NCI-H187 (cell line): Measurements from ENCODE around the gene MAPKAPK5.
"Not testable (repeated sequence)": the region's sequence is repeated elsewhere in the genome, so short reads cannot be mapped to it uniquely, and the experiment has no call there.

Source experiments
- DNase-seq, 2 experiments: peaks; one replicate each; lab custom pipeline; 2025; lab: John Stamatoyannopoulos, UW

Gene MAPKAPK5

DNA sequence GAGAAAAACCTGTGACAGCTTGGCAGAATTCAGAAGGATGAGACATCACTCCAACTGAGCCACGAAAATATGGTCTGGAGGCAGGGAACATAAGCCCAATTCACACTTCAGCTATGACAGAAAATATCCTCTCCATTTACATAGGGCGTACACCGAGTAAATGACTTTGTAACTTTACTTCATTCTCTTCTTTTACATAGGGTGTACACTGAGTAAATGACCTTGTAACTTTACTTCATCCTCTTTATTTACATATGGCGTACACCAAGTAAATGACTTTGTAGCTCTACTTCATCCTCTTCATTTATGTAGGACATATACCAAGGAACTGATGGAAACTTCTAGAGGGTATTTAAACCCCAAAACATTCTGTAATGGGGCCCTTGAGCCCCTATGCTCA is 14.1 kb upstream of the MAPKAPK5 start:
- DNase-seq, result no peak

DNA sequence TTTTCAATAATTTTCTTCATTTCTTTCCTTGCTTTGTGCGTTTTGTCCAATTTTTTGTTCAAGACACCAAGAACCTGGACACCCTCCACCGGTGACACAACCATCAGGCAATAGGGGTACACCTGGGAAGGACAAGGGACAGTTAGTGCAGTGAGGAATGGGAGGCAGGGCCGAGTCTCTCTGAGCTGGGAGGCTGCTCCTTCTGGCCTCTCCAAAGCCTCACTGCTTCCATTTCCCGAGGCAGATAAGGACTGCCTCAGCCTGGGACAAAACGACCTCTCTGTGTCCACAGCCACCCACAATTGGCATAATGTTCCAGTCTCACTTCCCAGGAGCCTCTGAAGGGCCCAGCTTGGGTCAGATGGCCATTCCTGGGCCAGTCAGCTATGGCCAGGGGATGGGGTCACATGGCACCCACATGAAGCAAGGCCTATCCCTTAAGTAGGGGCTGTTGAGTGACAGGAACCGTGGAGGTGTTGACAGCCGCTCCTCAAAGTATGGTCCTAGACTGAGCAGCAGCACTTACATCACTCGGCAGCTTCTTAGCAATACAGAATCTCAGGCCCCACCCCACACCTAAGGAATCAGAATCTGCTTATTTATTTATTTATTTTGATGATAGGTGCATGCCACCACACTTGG is 13.6 kb upstream of the MAPKAPK5 start:
- no peak for DNase-seq

DNA sequence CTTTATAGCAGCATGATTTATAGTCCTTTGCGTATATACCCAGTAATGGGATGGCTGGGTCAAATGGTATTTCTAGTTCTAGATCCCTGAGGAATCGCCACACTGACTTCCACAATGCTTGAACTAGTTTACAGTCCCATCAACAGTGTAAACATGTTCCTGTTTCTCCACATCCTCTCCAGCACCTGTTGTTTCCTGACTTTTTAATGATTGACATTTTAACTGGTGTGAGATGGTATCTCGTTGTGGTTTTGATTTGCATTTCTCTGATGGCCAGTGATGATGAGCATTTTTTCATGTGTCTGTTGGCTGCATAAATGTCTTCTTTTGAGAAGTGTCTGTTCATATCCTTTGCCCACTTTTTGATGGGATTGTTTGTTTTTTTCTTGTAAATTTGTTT is 12.4 kb upstream of the MAPKAPK5 start:
- DNase-seq, result not testable (repeated sequence)

DNA sequence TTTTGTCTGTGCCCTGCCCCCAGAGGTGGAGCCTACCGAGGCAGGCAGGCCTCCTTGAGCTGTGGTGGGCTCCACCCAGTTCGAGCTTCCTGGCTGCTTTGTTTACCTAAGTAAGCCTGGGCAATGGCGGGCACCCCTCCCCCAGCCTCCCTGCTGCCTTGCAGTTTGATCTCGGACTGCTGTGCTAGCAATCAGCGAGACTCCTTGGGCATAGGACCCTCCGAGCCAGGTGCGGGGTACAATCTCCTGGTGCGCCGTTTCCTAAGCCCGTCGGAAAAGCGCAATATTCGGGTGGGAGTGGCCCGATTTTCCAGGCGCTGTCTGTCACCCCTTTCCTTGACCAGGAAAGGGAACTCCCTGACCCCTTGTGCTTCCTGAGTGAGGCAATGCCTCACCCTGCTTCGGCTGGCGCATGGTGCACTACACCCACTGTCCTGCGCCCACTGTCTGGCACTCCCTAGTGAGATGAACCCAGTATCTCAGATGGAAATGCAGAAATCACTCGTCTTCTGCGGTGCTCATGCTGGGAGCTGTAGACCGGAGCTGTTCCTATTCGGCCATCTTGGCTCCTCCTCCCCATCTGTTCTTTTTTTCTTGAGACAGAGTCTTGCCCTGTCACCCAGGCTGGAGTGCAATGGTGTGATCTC is 7.2 kb upstream of the MAPKAPK5 start:
- not testable (repeated sequence) for DNase-seq

DNA sequence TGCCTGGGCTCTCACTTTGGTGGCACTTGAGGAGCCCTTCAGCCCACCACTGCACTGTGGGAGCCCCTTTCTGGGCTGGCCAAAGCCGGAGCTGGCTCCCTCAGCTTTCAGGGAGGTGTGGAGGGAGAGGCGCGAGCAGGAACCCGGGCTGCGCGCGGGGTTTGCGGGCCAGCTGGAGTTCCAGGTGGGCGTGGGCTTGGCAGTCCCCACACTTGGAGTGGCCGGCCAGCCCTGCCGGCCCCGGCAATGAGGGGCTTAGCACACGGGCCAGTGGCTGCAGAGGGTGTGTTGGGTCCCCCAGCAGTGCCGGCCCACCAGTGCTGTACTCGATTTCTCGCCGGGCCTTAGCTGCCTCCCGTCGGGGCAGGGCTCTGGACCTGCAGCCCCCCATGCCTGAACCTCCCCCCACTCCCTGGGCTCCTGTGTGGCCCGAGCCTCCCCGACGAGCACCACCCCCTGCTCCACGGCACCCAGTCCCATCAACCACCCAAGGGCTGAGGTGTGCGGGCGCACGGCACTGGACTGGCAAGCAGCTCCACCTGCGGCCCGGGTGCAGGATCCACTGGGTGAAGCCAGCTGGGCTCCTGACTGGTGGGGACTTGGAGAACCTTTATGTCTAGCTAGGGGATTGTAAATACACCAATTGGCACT is 6.4 kb upstream of the MAPKAPK5 start:
- not testable (repeated sequence) for DNase-seq

DNA sequence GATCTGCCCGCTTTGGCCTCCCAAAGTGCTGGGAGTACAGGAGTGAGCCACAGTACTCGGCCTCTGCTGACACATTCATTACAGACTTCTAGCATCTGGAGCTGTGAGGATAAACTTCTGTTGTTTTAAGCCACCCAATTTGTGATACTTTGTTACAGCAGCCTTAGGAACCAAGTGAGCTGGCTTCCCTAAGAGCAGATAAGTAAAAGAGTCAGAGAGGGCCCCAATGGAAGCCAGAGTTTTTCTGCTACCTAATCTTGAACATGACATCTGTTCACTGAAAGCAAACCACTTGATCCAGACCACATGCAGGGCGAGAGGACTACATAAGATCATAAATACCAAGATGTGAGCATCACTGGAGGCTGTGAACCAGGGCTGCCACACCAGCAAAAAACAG is 3.7 kb upstream of the MAPKAPK5 start:
- DNase-seq, result no peak

DNA sequence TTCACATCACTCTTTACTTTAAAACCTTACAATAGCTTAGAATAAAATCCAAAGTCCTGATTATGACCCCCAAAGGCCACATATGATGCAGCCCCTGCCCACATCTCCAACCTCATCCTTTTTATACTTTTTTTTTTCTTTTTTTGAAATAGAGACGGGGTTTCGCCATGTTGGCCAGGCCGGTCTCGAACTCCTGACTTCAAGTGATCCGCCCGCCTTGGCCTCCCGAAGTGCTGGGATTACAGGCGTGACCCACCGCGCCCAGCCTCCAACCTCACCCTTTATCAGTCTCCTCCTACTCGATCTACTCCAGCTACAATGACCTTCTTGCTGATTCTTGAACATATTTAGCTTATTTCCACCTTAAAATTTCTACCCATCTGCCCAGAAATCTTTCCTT is 1.2 kb upstream of the MAPKAPK5 start:
- no peak for DNase-seq

DNA sequence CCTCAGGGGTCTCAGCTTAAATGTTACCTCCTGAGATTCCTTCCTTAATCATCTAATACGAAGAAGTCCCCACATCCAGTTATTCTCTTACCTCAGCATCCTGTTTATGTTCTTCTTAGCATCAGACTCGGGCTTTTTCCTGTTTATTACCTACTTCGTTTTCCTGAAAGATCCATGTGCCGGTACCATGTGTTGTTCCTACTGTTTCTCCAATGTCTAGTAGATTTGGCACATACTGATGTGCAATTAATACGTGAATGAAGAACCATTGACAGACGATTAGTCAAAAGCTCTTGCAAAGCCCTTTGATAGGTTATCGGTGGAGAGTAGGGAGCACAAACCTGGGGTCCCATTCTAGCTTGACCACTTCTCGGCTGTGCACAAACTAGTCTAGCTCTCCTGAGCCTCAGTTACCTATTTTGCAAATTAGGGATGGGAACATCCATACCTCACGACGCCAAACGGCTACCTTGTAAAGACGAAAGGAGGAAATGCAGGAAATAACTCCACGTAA is 735 bp upstream of the MAPKAPK5 start:
- no peak for DNase-seq

DNA sequence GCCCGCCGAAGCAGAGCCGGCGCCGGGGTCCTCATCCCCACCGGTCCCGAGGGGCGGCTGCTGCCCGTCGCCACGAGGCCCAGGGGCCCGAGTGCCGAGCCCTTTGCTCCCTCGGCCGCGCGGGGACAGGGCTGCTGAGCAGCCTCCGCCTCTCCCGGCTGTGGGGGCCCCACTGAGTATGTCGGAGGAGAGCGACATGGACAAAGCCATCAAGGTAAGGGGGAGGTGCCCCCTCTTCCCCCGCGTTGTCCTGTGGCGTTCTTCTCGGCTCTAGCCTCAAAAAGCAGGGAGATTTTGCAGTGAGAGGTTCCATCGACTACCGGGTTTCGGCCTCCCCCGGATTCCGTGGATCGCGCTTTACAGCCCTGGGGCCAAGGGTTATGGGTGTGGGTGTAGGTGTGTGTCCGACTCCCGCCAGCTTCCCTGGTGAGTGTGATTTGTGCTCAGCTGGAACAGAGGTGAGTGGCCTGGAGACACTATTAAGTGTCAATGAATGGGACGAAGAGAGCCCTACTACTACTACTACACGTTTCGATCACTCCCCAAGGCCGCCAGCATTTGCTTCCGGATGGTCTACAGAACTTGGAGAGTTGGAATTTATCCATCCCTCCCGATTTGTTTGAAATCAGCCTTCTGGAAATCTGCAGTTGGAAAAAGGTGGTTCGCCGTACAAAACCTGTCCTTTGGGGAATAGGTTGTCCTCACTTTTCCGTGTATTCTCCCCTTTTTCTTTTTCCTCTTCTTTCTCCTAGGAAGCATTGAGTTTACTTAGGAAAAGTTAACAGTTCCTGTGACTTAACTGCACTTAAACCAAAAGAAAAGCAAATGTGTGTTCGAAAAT is 748 bp downstream of the MAPKAPK5 start:
- no peak for DNase-seq

DNA sequence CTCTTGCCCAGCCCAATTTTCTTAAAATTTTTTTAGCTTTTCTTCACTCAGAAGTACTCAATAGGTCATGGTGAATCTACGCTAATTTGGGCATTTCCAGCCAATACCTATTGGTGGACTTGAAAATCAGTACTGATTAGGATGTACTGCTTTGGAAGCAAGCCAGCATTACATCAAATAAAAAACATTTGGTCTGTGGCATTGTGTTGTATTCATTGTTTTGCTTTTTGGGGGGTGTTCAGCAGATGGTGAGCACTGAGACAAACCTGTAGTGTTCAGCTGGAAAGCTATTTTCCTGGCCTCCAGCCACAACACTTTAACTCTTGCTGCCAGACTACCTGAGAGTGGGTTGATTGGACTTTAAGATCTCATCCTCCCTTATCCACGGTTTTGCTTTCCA is 4.0 kb downstream of the MAPKAPK5 start:
- no peak for DNase-seq

DNA sequence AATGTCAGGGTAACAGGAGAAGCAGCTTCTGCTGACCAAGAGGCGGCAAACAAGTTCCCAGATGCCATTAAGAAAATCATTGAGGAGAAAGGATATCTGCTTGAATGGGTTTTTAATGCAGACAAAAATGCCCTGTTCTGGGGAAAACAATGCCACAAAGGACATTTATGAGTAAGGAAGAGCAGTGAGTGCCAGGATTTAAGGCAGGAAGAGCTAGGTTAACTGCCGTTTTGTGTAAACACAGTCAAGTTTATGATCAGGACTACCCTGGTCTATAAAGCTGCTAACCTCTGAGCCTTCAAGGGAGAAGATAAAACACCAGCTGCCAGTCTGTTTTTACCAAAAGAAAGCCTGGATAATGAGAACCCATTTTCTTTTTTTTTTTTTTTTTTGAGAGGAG is 8.5 kb downstream of the MAPKAPK5 start:
- no peak for DNase-seq

DNA sequence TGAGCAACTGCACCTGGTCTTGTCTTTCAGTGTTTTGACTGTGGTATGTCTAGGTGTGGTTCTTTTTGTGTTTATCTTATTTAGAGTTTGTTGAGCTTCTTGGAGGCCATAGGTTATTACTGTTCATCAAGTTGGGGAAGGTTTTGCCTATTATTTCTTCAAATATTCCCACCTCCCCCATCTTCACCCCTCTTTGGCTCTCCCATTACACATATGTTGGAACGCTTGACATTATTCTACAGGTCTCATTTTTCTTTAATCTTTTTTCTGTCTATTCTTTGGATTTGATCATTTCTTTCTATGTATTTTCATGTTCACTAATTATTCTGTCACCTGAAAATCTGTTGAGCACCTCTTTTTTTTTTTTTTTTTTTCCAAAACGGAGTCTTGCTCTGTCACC is 16.2 kb downstream of the MAPKAPK5 start:
- DNase-seq, result no peak

DNA sequence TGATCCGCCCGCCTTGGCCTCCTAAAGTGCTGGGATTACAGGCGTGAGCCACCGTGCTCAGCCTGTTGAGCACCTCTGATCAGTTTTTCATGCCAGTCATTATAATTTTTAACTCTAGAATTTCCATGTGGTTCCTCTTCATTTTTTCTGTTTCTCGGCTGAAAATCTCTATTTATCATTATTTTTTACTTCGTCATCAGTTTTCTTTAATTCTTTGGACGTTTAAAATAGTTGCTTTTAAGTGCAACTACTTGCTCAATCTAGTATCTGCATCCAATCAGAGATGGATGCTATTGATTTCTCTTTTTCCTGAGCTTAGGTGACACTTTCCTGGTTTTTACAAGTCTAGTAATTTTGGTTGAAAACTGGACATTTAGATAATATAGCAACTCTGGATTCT is 16.8 kb downstream of the MAPKAPK5 start:
- no peak for DNase-seq

DNA sequence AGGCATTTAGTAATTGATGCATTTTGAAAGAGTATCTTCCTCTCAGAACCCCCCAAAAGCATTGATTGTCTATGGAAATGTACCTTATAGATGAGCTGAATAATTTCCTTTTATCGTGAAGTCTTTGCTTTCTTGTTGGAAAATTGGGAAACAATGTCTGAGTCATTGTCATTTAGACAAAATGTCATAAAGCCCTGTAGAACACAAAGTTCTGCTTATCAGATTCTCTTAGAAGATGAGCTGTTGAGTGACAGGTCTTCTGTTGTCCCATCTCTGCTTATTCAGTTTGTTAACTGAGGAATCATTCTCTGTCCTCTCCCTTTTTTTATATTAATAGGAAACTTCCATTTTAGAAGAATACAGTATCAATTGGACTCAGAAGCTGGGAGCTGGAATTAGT is 22.9 kb downstream of the MAPKAPK5 start:
- DNase-seq, result no peak

DNA sequence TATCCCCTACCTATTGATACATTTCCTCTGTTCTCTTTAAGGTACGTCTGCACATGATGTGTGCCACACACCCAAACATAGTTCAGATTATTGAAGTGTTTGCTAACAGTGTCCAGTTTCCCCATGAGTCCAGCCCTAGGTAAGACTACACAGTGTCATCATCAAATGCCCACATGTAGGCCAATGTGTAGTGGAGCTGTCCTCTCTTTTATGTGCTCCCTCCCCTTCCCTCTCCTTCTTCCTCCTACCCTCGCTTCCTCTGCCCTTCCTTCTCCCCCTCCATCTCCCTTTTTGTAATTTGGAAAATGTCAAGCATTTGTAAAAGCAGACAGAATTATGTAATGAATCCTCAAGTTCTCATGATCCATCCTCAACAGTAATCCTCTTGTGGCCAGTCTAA is 25.5 kb downstream of the MAPKAPK5 start:
- no peak for DNase-seq

DNA sequence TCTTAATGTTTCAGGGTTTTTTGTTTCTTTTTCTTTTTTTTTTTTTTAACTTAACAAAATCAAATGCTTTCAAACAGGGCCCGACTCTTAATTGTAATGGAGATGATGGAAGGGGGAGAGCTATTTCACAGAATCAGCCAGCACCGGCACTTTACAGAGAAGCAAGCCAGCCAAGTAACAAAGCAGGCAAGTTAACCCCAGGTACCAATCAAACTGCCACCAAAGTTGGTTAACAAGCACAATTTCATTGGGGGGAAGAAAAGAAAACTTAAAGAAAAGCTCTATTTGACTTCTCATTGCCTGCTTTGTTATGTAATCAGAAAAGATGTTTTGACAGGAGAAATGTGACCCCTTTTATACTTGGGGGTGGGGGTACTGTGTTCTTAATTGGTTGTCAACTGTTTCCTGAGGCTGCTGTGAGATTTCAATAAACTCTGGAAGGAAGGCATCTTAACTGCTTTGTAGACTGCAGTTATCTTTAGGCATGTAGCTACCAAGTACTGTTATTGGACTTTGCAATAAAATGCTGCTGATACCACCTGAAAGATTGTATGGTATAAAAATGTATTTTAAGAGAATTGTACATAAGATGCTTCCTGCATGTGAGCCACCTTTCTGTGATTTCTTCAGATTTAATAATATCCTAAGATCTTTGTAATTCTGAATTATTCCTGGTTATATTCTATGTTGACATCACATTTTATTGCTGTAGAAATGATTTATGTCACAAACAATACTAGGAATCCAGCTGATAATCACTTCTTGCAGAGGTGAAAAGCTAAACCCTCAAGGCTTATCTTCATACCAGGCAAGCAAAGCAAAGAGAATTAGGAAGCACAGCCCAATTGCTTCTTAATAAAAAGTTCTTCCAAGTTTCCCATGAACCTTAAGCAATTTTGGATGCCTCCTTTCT is 26.9 kb downstream of the MAPKAPK5 start:
- no peak for DNase-seq

DNA sequence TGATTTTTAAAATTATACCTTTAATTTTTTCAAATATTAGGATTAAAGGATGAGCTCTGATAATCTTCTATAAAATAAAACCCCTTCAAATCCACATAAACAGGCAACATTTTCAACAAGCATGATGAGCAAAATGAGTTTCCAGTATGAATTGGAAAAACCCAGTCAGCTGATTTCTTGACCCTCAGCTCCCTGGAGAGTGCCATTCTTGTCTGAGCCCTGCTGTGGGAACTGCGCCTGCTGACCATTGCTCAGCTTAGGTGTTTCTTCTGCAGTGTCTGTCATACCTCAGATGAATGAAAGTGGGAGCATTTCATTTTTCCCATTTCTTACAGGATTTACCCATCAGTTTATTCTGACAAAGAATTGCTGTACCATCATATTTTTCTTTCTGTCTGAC is 27.6 kb downstream of the MAPKAPK5 start:
- DNase-seq, result no peak

DNA sequence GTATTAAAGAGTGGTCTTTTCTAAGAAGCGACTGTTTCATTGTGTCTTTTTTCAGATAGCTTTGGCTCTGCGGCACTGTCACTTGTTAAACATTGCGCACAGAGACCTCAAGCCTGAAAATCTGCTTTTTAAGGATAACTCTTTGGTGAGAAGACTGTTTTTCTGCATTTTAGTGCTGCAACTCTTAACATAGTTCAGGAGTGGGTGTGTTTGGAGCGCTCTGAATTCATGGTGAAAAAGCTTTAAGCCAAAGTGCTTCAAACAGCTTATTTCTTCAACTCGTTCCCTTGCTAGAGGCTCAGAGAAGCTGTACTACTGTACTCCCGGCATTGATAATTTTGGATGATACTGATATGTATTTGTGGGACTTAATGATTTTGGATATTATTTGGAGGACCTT is 28.2 kb downstream of the MAPKAPK5 start:
- DNase-seq, result no peak

DNA sequence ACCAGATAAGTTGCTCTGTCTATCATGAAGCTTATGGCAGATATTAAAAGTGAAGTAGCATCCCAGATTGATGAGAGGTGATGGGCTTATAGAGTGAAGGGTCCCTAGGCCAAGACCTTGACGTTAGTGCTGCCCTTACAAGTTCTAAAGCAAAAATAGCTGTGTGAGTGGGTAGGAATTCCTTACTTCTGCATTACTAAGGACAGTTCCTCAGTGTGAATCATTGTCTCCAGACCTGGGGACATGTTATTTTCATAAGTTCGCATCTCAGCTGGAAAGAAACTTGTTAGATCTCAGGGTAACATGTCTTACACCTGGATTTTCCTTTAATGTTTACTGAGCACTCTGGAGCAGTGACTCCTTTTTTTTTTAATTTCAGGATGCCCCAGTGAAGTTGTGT is 28.7 kb downstream of the MAPKAPK5 start:
- DNase-seq, result no peak

DNA sequence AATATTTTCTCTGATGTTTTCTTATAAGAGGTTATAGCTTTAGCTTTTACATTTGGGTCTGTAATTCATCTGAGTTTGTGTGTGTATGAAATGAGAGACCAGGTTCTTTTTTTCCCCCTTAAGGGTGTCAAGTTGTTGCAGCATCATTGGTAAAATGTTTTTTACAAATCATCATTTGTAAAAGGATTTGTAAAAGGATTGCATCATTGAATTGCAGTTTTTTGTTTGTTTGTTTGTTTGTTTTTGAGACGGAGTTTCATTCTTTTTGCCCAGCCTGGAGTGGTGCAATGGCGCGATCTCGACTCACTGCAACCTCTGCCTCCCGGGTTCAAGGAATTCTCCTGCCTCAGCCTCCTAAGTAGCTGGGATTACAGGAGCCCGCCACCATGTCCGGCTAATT is 31.1 kb downstream of the MAPKAPK5 start:
- no peak for DNase-seq

DNA sequence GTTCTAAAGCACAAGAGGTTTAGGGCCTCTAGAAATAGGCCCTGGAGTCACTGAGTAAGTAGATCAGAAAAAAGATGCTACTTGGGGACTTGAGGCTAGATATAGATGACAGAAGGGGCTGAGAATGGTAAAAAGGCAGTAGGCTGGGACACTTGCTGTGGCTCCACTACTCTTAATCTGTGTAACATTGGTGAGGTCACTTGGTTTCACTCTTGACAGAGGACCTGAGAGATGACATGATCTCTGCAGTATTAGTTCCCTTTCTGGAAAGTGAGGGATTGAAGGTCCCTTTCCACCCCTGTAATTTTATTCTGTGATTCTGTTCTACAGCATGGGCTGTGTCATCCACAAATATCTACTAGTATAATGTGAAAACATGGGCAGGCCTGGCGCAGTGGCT is 39.7 kb downstream of the MAPKAPK5 start:
- no peak for DNase-seq
